HG02588 (cell line): ENCODE measurements around the gene FBXW7.

Experiments used
- ATAC-seq: cut with Tn5 transposase; IDR thresholded peaks from one replicate; pipeline ENCODE4 v1.9.1; 2021; ENCODE audit warnings: mild to moderate bottlenecking, moderate library complexity; ENCODE audit not compliant: unreplicated experiment

The FBXW7 gene

GRCh38 chr4:152513078-152513477, 22.8 kb downstream of the FBXW7 start:
- no peak for ATAC-seq

GRCh38 chr4:152512483-152512882, 23.4 kb downstream of the FBXW7 start:
- ATAC-seq, result no peak

- no peak for ATAC-seq
Measured at GRCh38 chr4:152510349-152511147, 25.3 kb downstream of the FBXW7 start.

- no peak for ATAC-seq
Measured at GRCh38 chr4:152509595-152510225, 26.2 kb downstream of the FBXW7 start.

GRCh38 chr4:152508818-152509217, 27.1 kb downstream of the FBXW7 start:
- no peak for ATAC-seq

GRCh38 chr4:152508386-152508785, 27.5 kb downstream of the FBXW7 start:
- ATAC-seq, result no peak

GRCh38 chr4:152503653-152504290, 32.1 kb downstream of the FBXW7 start:
- ATAC-seq, result no peak

GRCh38 chr4:152501846-152502536, 33.9 kb downstream of the FBXW7 start:
- peak; percentile 48 for ATAC-seq

GRCh38 chr4:152500800-152501434, 35.0 kb downstream of the FBXW7 start:
- peak; percentile 44 for ATAC-seq

- no peak for ATAC-seq
Measured at GRCh38 chr4:152500275-152500674, 35.6 kb downstream of the FBXW7 start.

GRCh38 chr4:152499344-152499743, 36.5 kb downstream of the FBXW7 start:
- ATAC-seq, result no peak

- ATAC-seq, result no peak
Measured at GRCh38 chr4:152494020-152494419, 41.9 kb downstream of the FBXW7 start.

GRCh38 chr4:152488246-152488645, 47.6 kb downstream of the FBXW7 start:
- ATAC-seq, result no peak

- no peak for ATAC-seq
Measured at GRCh38 chr4:152486429-152487389, 49.2 kb downstream of the FBXW7 start.

GRCh38 chr4:152485726-152486276, 50.1 kb downstream of the FBXW7 start:
- ATAC-seq, result peak; percentile 96

- no peak for ATAC-seq
Measured at GRCh38 chr4:152482211-152482610, 53.7 kb downstream of the FBXW7 start.

GRCh38 chr4:152480901-152481300, 55.0 kb downstream of the FBXW7 start:
- ATAC-seq, result no peak

- no peak for ATAC-seq
Measured at GRCh38 chr4:152480326-152480725, 55.6 kb downstream of the FBXW7 start.

GRCh38 chr4:152479428-152480026, 56.4 kb downstream of the FBXW7 start:
- no peak for ATAC-seq
